ENCODE measurements around the gene ANXA4. TPM values are rescaled to one million over a fixed set of nuclear protein-coding genes. Genes with fewer than 3 reads are reported as not detected.
"Not testable (repeated sequence)": the region's sequence is repeated elsewhere in the genome, so short reads cannot be mapped to it uniquely, and the experiment has no call there.

Gene ANXA4
- total RNA-seq, 1 experiment from 2014 or later, result 9.5 TPM

DNA sequence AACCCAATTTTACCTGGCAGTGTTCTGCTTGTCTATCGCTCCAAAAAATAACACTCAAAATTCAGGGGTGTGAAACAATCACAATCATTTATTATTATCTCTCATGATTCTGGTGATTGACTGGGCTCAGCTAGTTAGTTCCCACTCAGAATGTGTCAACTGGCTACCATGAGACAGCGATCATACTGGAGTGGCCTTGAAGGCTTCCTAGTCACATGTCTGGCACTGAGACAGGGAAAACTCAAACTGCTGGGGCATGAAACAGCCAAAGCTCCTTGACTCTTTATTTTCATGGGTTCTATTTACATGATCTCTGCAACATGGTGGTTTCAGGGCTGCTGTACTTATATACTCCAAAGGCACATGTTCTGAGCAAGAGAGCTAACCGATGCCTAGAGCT lies 6.2 kb upstream of the ANXA4 start (continued):
- TF ChIP-seq SMAD4 (CRISPR knock-in tag; IDR thresholded peaks at IDR 0.05) (no peak), ZNF317 (CRISPR knock-in tag; IDR thresholded peaks at IDR 0.05; ENCODE audit: borderline replicate concordance, low read depth) (no peak), ZNF219 (CRISPR knock-in tag; IDR thresholded peaks at IDR 0.05; ENCODE audit: borderline replicate concordance) (no peak), NFATC4 (CRISPR knock-in tag; IDR thresholded peaks at IDR 0.05) (no peak)
- TF ChIP-seq, protein P1, sequence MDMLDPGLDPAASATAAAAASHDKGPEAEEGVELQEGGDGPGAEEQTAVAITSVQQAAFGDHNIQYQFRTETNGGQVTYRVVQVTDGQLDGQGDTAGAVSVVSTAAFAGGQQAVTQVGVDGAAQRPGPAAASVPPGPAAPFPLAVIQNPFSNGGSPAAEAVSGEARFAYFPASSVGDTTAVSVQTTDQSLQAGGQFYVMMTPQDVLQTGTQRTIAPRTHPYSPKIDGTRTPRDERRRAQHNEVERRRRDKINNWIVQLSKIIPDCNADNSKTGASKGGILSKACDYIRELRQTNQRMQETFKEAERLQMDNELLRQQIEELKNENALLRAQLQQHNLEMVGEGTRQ (CRISPR knock-in tag; IDR thresholded peaks at IDR 0.05), result no peak
- TF ChIP-seq, protein P2, sequence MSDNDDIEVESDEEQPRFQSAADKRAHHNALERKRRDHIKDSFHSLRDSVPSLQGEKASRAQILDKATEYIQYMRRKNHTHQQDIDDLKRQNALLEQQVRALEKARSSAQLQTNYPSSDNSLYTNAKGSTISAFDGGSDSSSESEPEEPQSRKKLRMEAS (CRISPR knock-in tag; IDR thresholded peaks at IDR 0.05), result no peak
- TF ChIP-seq, protein P3, sequence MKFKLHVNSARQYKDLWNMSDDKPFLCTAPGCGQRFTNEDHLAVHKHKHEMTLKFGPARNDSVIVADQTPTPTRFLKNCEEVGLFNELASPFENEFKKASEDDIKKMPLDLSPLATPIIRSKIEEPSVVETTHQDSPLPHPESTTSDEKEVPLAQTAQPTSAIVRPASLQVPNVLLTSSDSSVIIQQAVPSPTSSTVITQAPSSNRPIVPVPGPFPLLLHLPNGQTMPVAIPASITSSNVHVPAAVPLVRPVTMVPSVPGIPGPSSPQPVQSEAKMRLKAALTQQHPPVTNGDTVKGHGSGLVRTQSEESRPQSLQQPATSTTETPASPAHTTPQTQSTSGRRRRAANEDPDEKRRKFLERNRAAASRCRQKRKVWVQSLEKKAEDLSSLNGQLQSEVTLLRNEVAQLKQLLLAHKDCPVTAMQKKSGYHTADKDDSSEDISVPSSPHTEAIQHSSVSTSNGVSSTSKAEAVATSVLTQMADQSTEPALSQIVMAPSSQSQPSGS (CRISPR knock-in tag; IDR thresholded peaks at IDR 0.05; ENCODE audit: borderline replicate concordance, low read depth), result no peak

DNA sequence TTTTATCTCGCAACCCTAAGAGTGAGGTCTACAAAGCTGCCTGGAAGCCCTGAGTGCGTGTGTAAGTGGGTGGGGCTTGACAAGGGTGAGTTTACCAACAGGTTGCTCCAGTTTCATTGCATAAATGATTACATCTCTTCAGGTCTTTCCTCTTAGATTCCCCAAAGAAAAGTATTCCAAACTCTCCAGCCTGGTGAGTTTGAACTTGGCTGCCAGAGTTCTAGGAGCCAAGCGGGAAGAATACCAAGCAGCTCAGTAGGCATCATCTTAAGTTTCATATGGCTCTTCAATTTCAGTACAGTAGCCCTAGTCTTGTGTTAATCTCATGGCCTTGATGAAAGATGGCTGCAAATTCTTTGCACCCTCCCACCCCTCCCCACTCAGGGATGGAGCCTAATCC lies 3.8 kb upstream of the ANXA4 start:
- H3K27ac Mint-ChIP-seq; H3K36me3 Mint-ChIP-seq; DNase-seq (ENCODE audit: low spot score); POLR2A ChIA-PET; ATAC-seq; H3K4me3 Mint-ChIP-seq; H3K9me3 Mint-ChIP-seq: not testable (repeated sequence)
- Mint-ChIP-seq H3K4me1 (peaks cover 14% of the 10 kb centered on the region), H3K27me3 (ENCODE audit: low read depth) (peaks cover 23% of the 10 kb centered on the region)
- CTCF ChIA-PET, result interaction anchor here (0.8 kb wide), 1 partner anchor 14 kb away, joined by 3 read pairs; no protein-coding TSS in a partner anchor

DNA sequence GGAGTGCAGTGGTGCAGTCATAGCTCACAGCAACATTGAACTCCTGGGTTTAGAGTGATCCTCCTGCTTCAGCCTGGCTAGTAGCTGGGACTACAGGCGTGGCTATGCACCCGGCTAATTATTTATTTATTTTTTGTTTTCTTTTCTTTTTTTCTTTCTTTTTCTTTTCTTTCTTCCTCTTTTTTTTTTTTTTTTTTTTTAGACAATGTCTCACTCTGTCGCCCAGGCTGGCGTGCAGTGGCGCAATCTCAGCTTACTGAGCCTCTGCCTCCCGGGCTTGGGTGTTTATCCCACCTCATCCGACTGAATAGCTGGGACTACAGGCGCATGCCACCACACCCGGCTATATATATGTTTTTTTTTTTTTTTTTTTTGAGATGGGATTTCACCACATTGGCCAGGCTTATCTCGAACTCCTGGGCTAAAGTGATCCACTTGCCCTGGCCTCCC lies 1.4 kb upstream of the ANXA4 start:
- H3K27ac Mint-ChIP-seq, result no peak overlapping the region
- H3K4me1 Mint-ChIP-seq, result peaks cover 14% of the 10 kb centered on the region
- peaks cover 28% of the 10 kb centered on the region for H3K27me3 Mint-ChIP-seq (ENCODE audit: low read depth)
- no peaks in the 10 kb centered on the region for H3K9me3 Mint-ChIP-seq
- POLR2A ChIA-PET, result no interaction called here
- CTCF ChIA-PET, result interaction anchor here (0.7 to 4.0 kb wide), 8 partner anchors 9 to 176 kb away, joined by 3 to 40 read pairs (median 4); no protein-coding TSS in a partner anchor
- no peak for DNase-seq (ENCODE audit: low spot score)
- H3K4me3 Mint-ChIP-seq, result peak overlapping the region; percentile 83
- no peaks in the 10 kb centered on the region for H3K36me3 Mint-ChIP-seq
- no peak for TF ChIP-seq TP53 (CRISPR knock-in tag; IDR thresholded peaks at IDR 0.05)
- no peak for TF ChIP-seq NFATC4 (CRISPR knock-in tag; IDR thresholded peaks at IDR 0.05)
- no peak for TF ChIP-seq JUN (CRISPR knock-in tag; IDR thresholded peaks at IDR 0.05)
- TF ChIP-seq, protein P4, sequence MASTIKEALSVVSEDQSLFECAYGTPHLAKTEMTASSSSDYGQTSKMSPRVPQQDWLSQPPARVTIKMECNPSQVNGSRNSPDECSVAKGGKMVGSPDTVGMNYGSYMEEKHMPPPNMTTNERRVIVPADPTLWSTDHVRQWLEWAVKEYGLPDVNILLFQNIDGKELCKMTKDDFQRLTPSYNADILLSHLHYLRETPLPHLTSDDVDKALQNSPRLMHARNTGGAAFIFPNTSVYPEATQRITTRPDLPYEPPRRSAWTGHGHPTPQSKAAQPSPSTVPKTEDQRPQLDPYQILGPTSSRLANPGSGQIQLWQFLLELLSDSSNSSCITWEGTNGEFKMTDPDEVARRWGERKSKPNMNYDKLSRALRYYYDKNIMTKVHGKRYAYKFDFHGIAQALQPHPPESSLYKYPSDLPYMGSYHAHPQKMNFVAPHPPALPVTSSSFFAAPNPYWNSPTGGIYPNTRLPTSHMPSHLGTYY (CRISPR knock-in tag; IDR thresholded peaks at IDR 0.05), result no peak
- TF ChIP-seq GTF2I (CRISPR knock-in tag; conservative IDR thresholded peaks at IDR 0.05), result no peak
- TF ChIP-seq, protein P5, sequence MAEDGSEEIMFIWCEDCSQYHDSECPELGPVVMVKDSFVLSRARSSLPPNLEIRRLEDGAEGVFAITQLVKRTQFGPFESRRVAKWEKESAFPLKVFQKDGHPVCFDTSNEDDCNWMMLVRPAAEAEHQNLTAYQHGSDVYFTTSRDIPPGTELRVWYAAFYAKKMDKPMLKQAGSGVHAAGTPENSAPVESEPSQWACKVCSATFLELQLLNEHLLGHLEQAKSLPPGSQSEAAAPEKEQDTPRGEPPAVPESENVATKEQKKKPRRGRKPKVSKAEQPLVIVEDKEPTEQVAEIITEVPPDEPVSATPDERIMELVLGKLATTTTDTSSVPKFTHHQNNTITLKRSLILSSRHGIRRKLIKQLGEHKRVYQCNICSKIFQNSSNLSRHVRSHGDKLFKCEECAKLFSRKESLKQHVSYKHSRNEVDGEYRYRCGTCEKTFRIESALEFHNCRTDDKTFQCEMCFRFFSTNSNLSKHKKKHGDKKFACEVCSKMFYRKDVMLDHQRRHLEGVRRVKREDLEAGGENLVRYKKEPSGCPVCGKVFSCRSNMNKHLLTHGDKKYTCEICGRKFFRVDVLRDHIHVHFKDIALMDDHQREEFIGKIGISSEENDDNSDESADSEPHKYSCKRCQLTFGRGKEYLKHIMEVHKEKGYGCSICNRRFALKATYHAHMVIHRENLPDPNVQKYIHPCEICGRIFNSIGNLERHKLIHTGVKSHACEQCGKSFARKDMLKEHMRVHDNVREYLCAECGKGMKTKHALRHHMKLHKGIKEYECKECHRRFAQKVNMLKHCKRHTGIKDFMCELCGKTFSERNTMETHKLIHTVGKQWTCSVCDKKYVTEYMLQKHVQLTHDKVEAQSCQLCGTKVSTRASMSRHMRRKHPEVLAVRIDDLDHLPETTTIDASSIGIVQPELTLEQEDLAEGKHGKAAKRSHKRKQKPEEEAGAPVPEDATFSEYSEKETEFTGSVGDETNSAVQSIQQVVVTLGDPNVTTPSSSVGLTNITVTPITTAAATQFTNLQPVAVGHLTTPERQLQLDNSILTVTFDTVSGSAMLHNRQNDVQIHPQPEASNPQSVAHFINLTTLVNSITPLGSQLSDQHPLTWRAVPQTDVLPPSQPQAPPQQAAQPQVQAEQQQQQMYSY (CRISPR knock-in tag; IDR thresholded peaks at IDR 0.05), result no peak
- TF ChIP-seq, protein P6, sequence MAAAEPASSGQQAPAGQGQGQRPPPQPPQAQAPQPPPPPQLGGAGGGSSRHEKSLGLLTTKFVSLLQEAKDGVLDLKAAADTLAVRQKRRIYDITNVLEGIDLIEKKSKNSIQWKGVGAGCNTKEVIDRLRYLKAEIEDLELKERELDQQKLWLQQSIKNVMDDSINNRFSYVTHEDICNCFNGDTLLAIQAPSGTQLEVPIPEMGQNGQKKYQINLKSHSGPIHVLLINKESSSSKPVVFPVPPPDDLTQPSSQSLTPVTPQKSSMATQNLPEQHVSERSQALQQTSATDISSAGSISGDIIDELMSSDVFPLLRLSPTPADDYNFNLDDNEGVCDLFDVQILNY (CRISPR knock-in tag; IDR thresholded peaks at IDR 0.05), result no peak
- TF ChIP-seq TEAD4 (CRISPR knock-in tag; IDR thresholded peaks at IDR 0.05), result no peak
- TF ChIP-seq ETV6 (CRISPR knock-in tag; IDR thresholded peaks at IDR 0.05), result no peak
- TF ChIP-seq ESRRA (CRISPR knock-in tag; IDR thresholded peaks at IDR 0.05; ENCODE audit: borderline replicate concordance), result no peak
- TF ChIP-seq CREB1 (CRISPR knock-in tag; IDR thresholded peaks at IDR 0.05), result no peak
- TF ChIP-seq ATF1 (CRISPR knock-in tag; IDR thresholded peaks at IDR 0.05), result no peak
- TF ChIP-seq, protein P7, sequence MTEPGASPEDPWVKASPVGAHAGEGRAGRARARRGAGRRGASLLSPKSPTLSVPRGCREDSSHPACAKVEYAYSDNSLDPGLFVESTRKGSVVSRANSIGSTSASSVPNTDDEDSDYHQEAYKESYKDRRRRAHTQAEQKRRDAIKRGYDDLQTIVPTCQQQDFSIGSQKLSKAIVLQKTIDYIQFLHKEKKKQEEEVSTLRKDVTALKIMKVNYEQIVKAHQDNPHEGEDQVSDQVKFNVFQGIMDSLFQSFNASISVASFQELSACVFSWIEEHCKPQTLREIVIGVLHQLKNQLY (CRISPR knock-in tag; IDR thresholded peaks at IDR 0.05), result no peak
- TF ChIP-seq, protein P8, sequence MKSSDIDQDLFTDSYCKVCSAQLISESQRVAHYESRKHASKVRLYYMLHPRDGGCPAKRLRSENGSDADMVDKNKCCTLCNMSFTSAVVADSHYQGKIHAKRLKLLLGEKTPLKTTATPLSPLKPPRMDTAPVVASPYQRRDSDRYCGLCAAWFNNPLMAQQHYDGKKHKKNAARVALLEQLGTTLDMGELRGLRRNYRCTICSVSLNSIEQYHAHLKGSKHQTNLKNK (CRISPR knock-in tag; IDR thresholded peaks at IDR 0.05), result no peak
- no peak for TF ChIP-seq ZNF219 (CRISPR knock-in tag; IDR thresholded peaks at IDR 0.05; ENCODE audit: borderline replicate concordance)
- TF ChIP-seq RELA (CRISPR knock-in tag; IDR thresholded peaks at IDR 0.05; ENCODE audit: borderline replicate concordance), result no peak
- TF ChIP-seq SP1 (CRISPR knock-in tag; conservative IDR thresholded peaks at IDR 0.05), result no peak
- ATAC-seq, result no peak
